ENCODE measurements around the gene PILRB. TPM values are rescaled to one million over a fixed set of nuclear protein-coding genes. Genes with fewer than 3 reads are reported as not detected.
"Not testable (repeated sequence)": the region's sequence is repeated elsewhere in the genome, so short reads cannot be mapped to it uniquely, and the experiment has no call there.

The PILRB gene
- total and polyA plus RNA-seq, 9 of the 15 experiments (the other 6 are each of a cell fraction or from before 2014, with no cell fraction given), result 6.2 to 94.6 (median 37.0) TPM

DNA sequence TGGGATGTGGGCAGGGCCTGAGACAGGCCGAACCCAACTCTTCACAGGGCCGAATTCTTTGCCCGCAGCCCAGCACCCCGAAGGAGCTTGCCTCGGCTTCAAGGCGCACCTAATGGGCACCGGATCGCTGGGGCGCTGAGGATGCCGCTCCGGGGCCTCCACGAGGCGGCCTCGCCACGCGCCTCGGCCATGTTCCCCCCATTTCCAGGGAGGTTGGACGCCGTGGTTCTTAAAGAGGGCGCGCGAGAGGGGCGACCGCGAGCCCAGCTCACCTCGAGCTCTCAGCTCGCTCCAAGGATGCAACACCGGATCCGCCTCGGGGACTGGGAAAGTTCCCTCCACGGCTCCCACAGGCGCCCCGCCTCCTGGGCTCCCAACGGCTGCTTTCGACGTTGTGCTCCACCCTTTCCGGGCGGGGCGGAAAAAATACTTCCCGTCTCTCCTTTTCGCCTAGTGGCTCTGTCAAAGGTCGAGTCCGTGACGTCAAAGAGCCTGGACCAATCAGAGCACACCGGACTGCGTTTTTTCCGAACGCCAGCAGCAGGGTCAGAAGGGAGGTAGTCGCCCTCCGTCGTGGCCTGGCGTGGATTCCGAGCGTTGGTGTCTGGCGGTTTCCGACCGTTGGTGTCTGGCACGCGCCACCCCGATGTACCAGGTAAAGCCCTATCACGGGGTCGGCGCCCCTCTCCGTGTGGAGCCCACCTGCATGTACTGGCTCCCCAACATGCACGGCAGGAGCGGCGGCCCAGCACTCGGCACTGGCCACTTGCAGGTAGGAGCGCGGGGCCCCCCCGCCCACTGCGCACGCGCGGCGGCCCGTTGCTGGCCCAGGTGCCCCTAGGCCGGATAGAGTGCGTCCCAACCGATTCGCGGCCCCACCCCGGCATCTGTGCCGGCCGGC lies 22.1 kb upstream of the PILRB start (continued):
- TF ChIP-seq CGGBP1 (CRISPR knock-in tag; IDR thresholded peaks at IDR 0.05), result peak; percentile 71
- TF ChIP-seq EP300 (IDR thresholded peaks at IDR 0.05; ENCODE audit: low read length), result peak; percentile 53
- TF ChIP-seq NFE2 (IDR thresholded peaks at IDR 0.05; ENCODE audit: low read depth), result 0 out of 2 replicates have a peak, but pooled peaks have one; percentile 5
- peak; percentile 21; the same call in 1 of the 2 replicates for TF ChIP-seq KLF13 (tag; IDR thresholded peaks at IDR 0.05; ENCODE audit: borderline replicate concordance, low read depth)
- TF ChIP-seq ZNF644 (tag; IDR thresholded peaks at IDR 0.05; ENCODE audit: low read depth), result 0 out of 2 replicates have a peak, but pooled peaks have one; percentile 22
- TF ChIP-seq FOXO4 (CRISPR knock-in tag; IDR thresholded peaks at IDR 0.05), result 0 out of 2 replicates have a peak, but pooled peaks have one; percentile 63
- 0 out of 4 replicates have a peak, but pooled peaks of 1 of the 2 experiments have one; percentile 41 for TF ChIP-seq FOXK2 (conservative IDR thresholded peaks at IDR 0.05 in 1 of 2, IDR thresholded peaks at IDR 0.05 in 1 of 2; ENCODE audit: low read depth in 2 of 2)
- peak; percentile 88 to 97 for TF ChIP-seq MAZ (CRISPR knock-in tag; conservative IDR thresholded peaks at IDR 0.05 in 1 of 2, IDR thresholded peaks at IDR 0.05 in 1 of 2)
- peak; percentile 83 for TF ChIP-seq LCOR (CRISPR knock-in tag; IDR thresholded peaks at IDR 0.05)
- peak; percentile 47 for TF ChIP-seq CHD2 (IDR thresholded peaks at IDR 0.05; ENCODE audit: low read depth, low read length)
- TF ChIP-seq HNRNPLL (IDR thresholded peaks at IDR 0.05; ENCODE audit: low read depth, low read length, poor library complexity, severe bottlenecking), result peak; percentile 79
- peak; percentile 79; the same call in 1 of the 2 replicates for TF ChIP-seq MTA1 (IDR thresholded peaks at IDR 0.05; ENCODE audit: borderline replicate concordance)
- peak; percentile 67; the same call in 1 of the 2 replicates for TF ChIP-seq TOE1 (IDR thresholded peaks at IDR 0.05; ENCODE audit: borderline replicate concordance)
- not testable (repeated sequence) for TF ChIP-seq TOE1 (CRISPR knock-in tag; IDR thresholded peaks at IDR 0.05; ENCODE audit: borderline replicate concordance, low read depth)
- peak; percentile 82 for TF ChIP-seq NFYB (IDR thresholded peaks at IDR 0.05; ENCODE audit: extremely low read depth, insufficient read length)
- TF ChIP-seq ZNF24 (IDR thresholded peaks at IDR 0.05), result peak; percentile 21; the same call in 1 of the 2 replicates
- TF ChIP-seq, protein P1, sequence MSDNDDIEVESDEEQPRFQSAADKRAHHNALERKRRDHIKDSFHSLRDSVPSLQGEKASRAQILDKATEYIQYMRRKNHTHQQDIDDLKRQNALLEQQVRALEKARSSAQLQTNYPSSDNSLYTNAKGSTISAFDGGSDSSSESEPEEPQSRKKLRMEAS (CRISPR knock-in tag; IDR thresholded peaks at IDR 0.05), result peak; percentile 81
- TF ChIP-seq ZNF76 (CRISPR knock-in tag; IDR thresholded peaks at IDR 0.05; ENCODE audit: borderline replicate concordance), result 0 out of 2 replicates have a peak, but pooled peaks have one; percentile 55
- TF ChIP-seq GATAD2A (IDR thresholded peaks at IDR 0.05), result peak; percentile 46; the same call in 1 of the 2 replicates
- peak; percentile 89 for TF ChIP-seq C11orf30 (IDR thresholded peaks at IDR 0.05; ENCODE audit: low read depth)
- TF ChIP-seq, protein P2, sequence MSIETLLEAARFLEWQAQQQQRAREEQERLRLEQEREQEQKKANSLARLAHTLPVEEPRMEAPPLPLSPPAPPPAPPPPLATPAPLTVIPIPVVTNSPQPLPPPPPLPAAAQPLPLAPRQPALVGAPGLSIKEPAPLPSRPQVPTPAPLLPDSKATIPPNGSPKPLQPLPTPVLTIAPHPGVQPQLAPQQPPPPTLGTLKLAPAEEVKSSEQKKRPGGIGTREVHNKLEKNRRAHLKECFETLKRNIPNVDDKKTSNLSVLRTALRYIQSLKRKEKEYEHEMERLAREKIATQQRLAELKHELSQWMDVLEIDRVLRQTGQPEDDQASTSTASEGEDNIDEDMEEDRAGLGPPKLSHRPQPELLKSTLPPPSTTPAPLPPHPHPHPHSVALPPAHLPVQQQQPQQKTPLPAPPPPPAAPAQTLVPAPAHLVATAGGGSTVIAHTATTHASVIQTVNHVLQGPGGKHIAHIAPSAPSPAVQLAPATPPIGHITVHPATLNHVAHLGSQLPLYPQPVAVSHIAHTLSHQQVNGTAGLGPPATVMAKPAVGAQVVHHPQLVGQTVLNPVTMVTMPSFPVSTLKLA (conservative IDR thresholded peaks at IDR 0.05), result peak; percentile 89 to 94
